T follicular helper cell (primary cell): ENCODE measurements around the gene SORCS2.
"Not testable (repeated sequence)": the region's sequence is repeated elsewhere in the genome, so short reads cannot be mapped to it uniquely, and the experiment has no call there.

Source experiments
- DNase-seq: peaks from one replicate; pipeline ENCODE4 v3.0.0-alpha.2; 2020; ENCODE audit warnings: low read depth

Gene SORCS2

GRCh38 chr4:7587433-7588405 is 395.4 kb downstream of the SORCS2 start:
- no peak for DNase-seq

- DNase-seq, result no peak
These were observed 397.9 kb downstream of the SORCS2 start for GRCh38 chr4:7590189-7590588.

GRCh38 chr4:7590899-7591298 is 398.6 kb downstream of the SORCS2 start:
- DNase-seq, result no peak

GRCh38 chr4:7591409-7592053 is 399.2 kb downstream of the SORCS2 start:
- DNase-seq, result no peak

GRCh38 chr4:7593646-7594412 is 401.5 kb downstream of the SORCS2 start:
- no peak for DNase-seq

GRCh38 chr4:7595934-7596461 is 403.7 kb downstream of the SORCS2 start:
- no peak for DNase-seq

- DNase-seq, result no peak
These were observed 404.7 kb downstream of the SORCS2 start for GRCh38 chr4:7596918-7597606.

- no peak for DNase-seq
These were observed 406.8 kb downstream of the SORCS2 start for GRCh38 chr4:7598939-7599790.

- no peak for DNase-seq
These were observed 407.9 kb downstream of the SORCS2 start for GRCh38 chr4:7600247-7600646.

GRCh38 chr4:7602166-7602565 is 409.8 kb downstream of the SORCS2 start:
- DNase-seq, result not testable (repeated sequence)

- DNase-seq, result no peak
These were observed 415.0 kb downstream of the SORCS2 start for GRCh38 chr4:7607156-7607910.

GRCh38 chr4:7608046-7608445 is 415.7 kb downstream of the SORCS2 start:
- DNase-seq, result no peak

GRCh38 chr4:7609316-7609715 is 417.0 kb downstream of the SORCS2 start:
- DNase-seq, result no peak

GRCh38 chr4:7610022-7610670 is 417.8 kb downstream of the SORCS2 start:
- no peak for DNase-seq

GRCh38 chr4:7610841-7611240 is 418.5 kb downstream of the SORCS2 start:
- DNase-seq, result no peak

- no peak for DNase-seq
These were observed 420.1 kb downstream of the SORCS2 start for GRCh38 chr4:7612311-7612897.

- no peak for DNase-seq
These were observed 422.1 kb downstream of the SORCS2 start for GRCh38 chr4:7614350-7614949.

GRCh38 chr4:7616193-7616592 is 423.9 kb downstream of the SORCS2 start:
- no peak for DNase-seq
